HG03097 (cell line): ENCODE measurements around the gene HSF2BP.
"Not testable (repeated sequence)": the region's sequence is repeated elsewhere in the genome, so short reads cannot be mapped to it uniquely, and the experiment has no call there.

ENCODE experiments used
- ATAC-seq: cut with Tn5 transposase; IDR thresholded peaks from one replicate; pipeline ENCODE4 v1.9.1; 2021; ENCODE audit not compliant: unreplicated experiment, low FRiP score

HSF2BP gene

DNA sequence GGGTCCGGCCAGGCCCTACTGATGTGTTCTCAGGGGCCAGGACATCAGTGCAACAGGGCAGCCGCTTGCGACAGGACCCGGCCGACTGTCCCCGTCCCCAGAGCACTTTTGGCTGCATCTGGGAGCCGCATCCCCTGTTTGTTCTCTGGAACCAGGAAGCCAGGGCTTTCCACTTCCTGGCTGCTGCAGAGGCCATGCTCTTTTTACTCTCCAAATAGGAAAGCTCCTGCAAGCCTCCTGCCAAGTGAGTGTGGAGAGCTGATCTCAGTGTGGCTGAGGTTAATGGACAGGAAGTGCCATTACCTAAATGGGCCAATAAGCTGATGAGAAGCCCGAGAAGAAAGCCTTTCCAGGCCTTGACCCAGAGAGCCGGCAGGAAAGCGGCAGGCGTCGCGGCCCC lies 180.1 kb downstream of the HSF2BP start:
- ATAC-seq = not testable (repeated sequence)
